A673 (cell line): ENCODE results near the gene ZFYVE28. TPM values are rescaled to one million over a fixed set of nuclear protein-coding genes. Genes with fewer than 3 reads are reported as not detected.

Experiments
- BruUV-seq: library from RNA; stranded (reverse); fragments of 400-500 nt; replicated peaks from 2 replicates; lab custom pipeline; 2021; lab: Mats Ljungman, UMichigan
- CTCF ChIA-PET: fragments of 300-600 bp; sonication (Branson Sonifier 250); formaldehyde crosslinking; loops from one replicate; lab custom pipeline; 2022; ENCODE audit warnings: antibody characterized with exemption; lab: Charles Lee
- POLR2A ChIA-PET: fragments of 300-600 bp; sonication (Branson Sonifier 250); formaldehyde crosslinking; loops from one replicate; lab custom pipeline; 2022; ENCODE audit warnings: antibody characterized with exemption; ENCODE audit not compliant: low non-redundant PET; lab: Charles Lee
- DNase-seq: peaks from one replicate; pipeline ENCODE4 v3.0.0-alpha.2; 2015; ENCODE audit warnings: low spot score
- H3K27ac ChIP-seq: fragments of 200-600 bp; sonication (generic); 2 replicates; pipeline ENCODE4 v1.5.1; 2016; ENCODE audit warnings: mixed run types, low read depth, mild to moderate bottlenecking, mixed read lengths, antibody characterized with exemption, low read length; ENCODE audit not compliant: poor library complexity, severe bottlenecking
- H3K27me3 ChIP-seq: fragments of 200-600 bp; sonication (generic); replicated peaks from 2 replicates; pipeline ENCODE4 v1.6.1; 2017; ENCODE audit warnings: mixed run types, low read depth, mild to moderate bottlenecking, mixed read lengths, antibody characterized with exemption, low read length; ENCODE audit not compliant: insufficient read depth, poor library complexity
- H3K36me3 ChIP-seq: fragments of 200-600 bp; sonication (generic); 2 replicates; pipeline ENCODE4 v1.6.1; 2016; ENCODE audit warnings: mixed run types, mild to moderate bottlenecking, mixed read lengths, antibody characterized with exemption, low read length; ENCODE audit not compliant: insufficient read depth, poor library complexity, severe bottlenecking
- H3K4me1 ChIP-seq: fragments of 200-600 bp; sonication (generic); 2 replicates; pipeline ENCODE4 v1.6.1; 2017; ENCODE audit warnings: mixed run types, mild to moderate bottlenecking, mixed read lengths, antibody characterized with exemption, low read length; ENCODE audit not compliant: insufficient read depth, poor library complexity, severe bottlenecking
- H3K4me3 ChIP-seq: fragments of 200-600 bp; sonication (generic); 2 replicates; pipeline ENCODE4 v1.5.1; 2016; ENCODE audit warnings: low read depth, mixed run types, mild to moderate bottlenecking, mixed read lengths, low read length; ENCODE audit not compliant: poor library complexity, severe bottlenecking
- H3K9me3 ChIP-seq: fragments of 200-600 bp; sonication (generic); 2 replicates; pipeline ENCODE4 v1.6.1; 2016; ENCODE audit warnings: mixed run types, low read depth, mild to moderate bottlenecking, mixed read lengths, antibody characterized with exemption, low read length; ENCODE audit not compliant: poor library complexity, severe bottlenecking
- EZH2 ChIP-seq: fragments of 200-600 bp; sonication (generic); IDR thresholded peaks from 2 replicates; pipeline ENCODE4 v1.6.1; 2017; ENCODE audit warnings: borderline replicate concordance, low read depth, mild to moderate bottlenecking, mixed read lengths, antibody characterized with exemption, low read length; ENCODE audit not compliant: poor library complexity, severe bottlenecking
- intact Hi-C: fragments of 100-400 bp; cut with micrococcal nuclease; formaldehyde crosslinking; loops from one replicate; pipeline ENCODE4 v1.10.0; 2022; ENCODE audit not compliant: unreplicated experiment
- total RNA-seq: library from RNA; stranded (reverse); gene quantifications from 2 replicates; pipeline ENCODE4 v1.2.3, GENCODE V29; 2021
- TF ChIP-seq, protein P1 (sequence below): fragments of 300-800, 200-600 bp; sonication (generic); conservative IDR thresholded peaks from 2 replicates; pipeline ENCODE4 v1.5.1; 2017; ENCODE audit warnings: low read depth, mild to moderate bottlenecking, antibody characterized with exemption, low read length, moderate library complexity, mixed read lengths

ZFYVE28 gene
- total RNA-seq, 1 experiment from 2014 or later = 8.6 TPM

DNA sequence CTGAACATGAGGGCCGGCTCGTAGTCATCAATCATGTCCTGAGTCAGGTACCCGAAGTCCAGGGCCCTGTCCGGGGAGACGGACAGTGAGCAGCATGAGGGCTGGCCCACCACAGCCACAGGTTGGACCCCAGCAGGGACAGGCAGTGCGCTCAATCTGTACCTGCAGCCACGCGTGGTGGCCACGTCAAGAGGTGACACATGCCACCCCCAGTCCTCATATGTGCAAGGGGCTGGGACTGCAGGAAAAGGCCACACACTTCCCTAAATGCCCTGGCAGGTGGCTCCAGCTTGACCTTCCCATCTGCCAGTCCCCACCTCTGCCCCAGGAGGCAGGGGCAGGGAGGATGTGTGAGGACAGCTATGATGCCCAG, 82.7 kb downstream of the ZFYVE28 start:
- TF ChIP-seq, protein P1, sequence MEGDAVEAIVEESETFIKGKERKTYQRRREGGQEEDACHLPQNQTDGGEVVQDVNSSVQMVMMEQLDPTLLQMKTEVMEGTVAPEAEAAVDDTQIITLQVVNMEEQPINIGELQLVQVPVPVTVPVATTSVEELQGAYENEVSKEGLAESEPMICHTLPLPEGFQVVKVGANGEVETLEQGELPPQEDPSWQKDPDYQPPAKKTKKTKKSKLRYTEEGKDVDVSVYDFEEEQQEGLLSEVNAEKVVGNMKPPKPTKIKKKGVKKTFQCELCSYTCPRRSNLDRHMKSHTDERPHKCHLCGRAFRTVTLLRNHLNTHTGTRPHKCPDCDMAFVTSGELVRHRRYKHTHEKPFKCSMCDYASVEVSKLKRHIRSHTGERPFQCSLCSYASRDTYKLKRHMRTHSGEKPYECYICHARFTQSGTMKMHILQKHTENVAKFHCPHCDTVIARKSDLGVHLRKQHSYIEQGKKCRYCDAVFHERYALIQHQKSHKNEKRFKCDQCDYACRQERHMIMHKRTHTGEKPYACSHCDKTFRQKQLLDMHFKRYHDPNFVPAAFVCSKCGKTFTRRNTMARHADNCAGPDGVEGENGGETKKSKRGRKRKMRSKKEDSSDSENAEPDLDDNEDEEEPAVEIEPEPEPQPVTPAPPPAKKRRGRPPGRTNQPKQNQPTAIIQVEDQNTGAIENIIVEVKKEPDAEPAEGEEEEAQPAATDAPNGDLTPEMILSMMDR = no peak
- TF ChIP-seq EZH2 = no peak
- Histone ChIP-seq H3K4me1 (no peaks in the 10 kb centered on the region), H3K4me3 (no peak overlapping the region), H3K27ac (no peak overlapping the region), H3K9me3 (no peaks in the 10 kb centered on the region), H3K27me3 (no peaks in the 10 kb centered on the region), H3K36me3 (no peaks in the 10 kb centered on the region)
- POLR2A ChIA-PET = no interaction called here
- no peak for DNase-seq
- no TSS peak for BruUV-seq
- CTCF ChIA-PET = no interaction called here
- intact Hi-C loops = no loop called here

DNA sequence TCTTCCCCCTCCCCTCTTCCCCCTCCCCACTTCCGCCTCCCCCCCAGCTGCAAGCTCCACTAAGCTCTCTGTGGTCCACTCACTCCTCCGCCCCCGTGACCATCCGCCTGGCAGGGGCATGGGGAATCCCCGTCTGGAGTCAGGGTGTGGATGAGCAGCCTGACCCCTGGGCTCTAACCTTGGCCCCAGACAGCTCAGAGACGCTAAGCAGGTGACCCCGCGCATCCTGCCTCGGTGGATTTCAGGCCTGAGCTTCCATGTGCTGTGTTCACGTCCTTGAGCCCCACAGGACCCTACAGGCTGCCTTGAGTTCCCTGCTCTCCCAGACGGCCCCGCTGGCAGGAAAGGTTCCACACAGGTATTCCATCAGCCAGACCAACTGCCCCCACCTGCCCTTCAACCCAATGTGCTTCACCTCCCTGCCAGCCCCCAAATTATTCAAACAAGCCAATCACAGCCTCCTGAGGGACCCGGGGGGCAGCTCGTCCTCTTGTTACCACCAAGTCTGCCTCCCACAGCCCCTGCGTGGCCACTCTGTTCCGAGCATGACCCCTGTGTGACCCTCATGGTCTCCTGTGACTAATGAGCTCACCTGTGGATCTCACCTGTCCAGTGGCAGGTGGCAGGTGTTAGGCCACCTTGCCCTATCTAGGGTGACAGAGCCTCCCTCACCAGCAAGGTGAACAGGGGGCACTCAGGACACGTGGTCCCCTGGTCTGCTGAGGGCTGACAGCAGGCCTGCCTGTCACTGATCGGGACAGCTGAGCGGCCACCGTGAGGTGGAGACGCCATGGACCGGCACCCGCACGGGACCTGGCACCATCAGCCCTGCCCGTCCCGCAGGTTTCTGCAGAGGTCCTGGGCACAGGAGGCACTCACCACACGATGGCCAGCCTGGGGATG, 83.4 kb downstream of the ZFYVE28 start:
- no peaks in the 10 kb centered on the region for H3K4me1 ChIP-seq
- CTCF ChIA-PET = no interaction called here
- H3K9me3 ChIP-seq = no peaks in the 10 kb centered on the region
- DNase-seq = no peak
- no peak overlapping the region for H3K4me3 ChIP-seq
- intact Hi-C loops = no loop called here
- TF ChIP-seq, protein P1 = no peak
- TF ChIP-seq EZH2 = no peak
- H3K27ac ChIP-seq = no peak overlapping the region
- BruUV-seq = no TSS peak
- POLR2A ChIA-PET = no interaction called here
- H3K27me3 ChIP-seq = no peaks in the 10 kb centered on the region
- H3K36me3 ChIP-seq = no peaks in the 10 kb centered on the region

DNA sequence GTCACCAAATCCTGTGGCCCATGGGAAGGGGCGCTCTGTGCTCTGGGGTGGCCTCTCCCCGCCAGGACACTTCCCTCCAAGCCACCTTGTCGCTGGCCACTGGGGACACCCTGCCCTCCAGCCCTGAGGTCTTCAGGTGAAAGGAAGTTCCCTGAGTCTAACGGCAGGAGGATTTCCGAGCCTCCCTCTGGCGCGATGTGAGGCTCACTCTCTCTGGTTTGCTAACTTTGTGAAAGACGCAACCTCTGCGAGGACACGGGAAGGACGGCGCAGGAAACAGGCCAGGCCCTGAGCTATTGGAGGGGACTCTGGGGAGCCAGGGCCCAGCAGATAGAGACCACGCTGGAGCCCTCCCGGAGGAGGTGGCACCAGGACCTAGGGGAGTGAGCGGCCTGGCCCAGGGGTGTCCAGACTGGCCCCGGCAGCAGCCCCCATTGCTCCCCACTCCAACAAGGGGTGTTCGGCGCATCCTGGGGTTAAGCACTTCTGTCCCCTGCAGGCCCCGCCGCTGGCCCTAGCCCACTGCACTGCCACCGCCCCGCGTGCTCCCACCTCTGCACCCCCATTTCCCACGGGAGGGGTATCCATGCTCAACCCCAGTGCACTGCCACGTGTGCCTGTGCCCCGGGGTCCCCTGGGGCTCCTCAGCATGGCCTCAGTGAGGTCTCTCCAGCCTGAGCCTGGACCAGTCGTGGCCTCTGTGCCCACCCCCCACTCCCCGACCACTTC, 84.4 kb downstream of the ZFYVE28 start:
- TF ChIP-seq, protein P1 = no peak
- TF ChIP-seq EZH2 = no peak
- no peak overlapping the region for H3K27ac ChIP-seq
- H3K4me3 ChIP-seq = no peak overlapping the region
- BruUV-seq = no TSS peak
- DNase-seq = no peak
- no peaks in the 10 kb centered on the region for H3K4me1 ChIP-seq
- intact Hi-C loops = no loop called here
- POLR2A ChIA-PET = no interaction called here
- H3K27me3 ChIP-seq = no peaks in the 10 kb centered on the region
- no peaks in the 10 kb centered on the region for H3K36me3 ChIP-seq
- no peaks in the 10 kb centered on the region for H3K9me3 ChIP-seq
- CTCF ChIA-PET = no interaction called here
